HepG2 (cell line): ENCODE data around the gene FAM3A.

Experiments
- ELK4 ChIP-seq: sonication (generic); formaldehyde crosslinking; IDR thresholded peaks from 2 replicates; pipeline ENCODE4 v1.9.0; 2021; ENCODE audit warnings: missing genetic modification reagents, borderline replicate concordance
- EP300 ChIP-seq, 3 experiments: sonication (generic) in 1 of 3; formaldehyde crosslinking in 1 of 3; IDR thresholded peaks; 2 replicates each; pipeline versions ENCODE4 v1.5.1 to v1.6.1; 2011 to 2020; ENCODE audit warnings: low read depth in 2 of 3, low read length in 2 of 3, borderline replicate concordance in 1 of 3, improper control_type of control experiment in 1 of 3, mild to moderate bottlenecking in 1 of 3, missing genetic modification reagents in 1 of 3, moderate library complexity in 1 of 3
- FUBP1 ChIP-seq: sonication (generic); formaldehyde crosslinking; IDR thresholded peaks from 2 replicates; pipeline ENCODE4 v1.5.1; 2020; ENCODE audit warnings: missing genetic modification reagents, mild to moderate bottlenecking, borderline replicate concordance
- IRX3 ChIP-seq: sonication (generic); formaldehyde crosslinking; IDR thresholded peaks from 2 replicates; pipeline ENCODE4 v1.8.1; 2023; ENCODE audit warnings: mild to moderate bottlenecking, low read depth, missing genetic modification reagents, borderline replicate concordance
- MEIS2 ChIP-seq: sonication (generic); formaldehyde crosslinking; IDR thresholded peaks from 2 replicates; pipeline ENCODE4 v1.9.0; 2021; ENCODE audit warnings: mild to moderate bottlenecking, missing genetic modification reagents
- NFATC3 ChIP-seq: sonication (generic); formaldehyde crosslinking; IDR thresholded peaks from 2 replicates; pipeline ENCODE4 v1.5.1; 2020; ENCODE audit warnings: mild to moderate bottlenecking, missing genetic modification reagents
- POLR2A ChIP-seq, 2 experiments: IDR thresholded peaks; 2 replicates each; pipeline ENCODE4 v1.6.1; 2011; ENCODE audit warnings: low read depth in 2 of 2, low read length in 2 of 2, mild to moderate bottlenecking in 1 of 2, moderate library complexity in 1 of 2; ENCODE audit not compliant: insufficient read depth in 1 of 2
- RBM22 ChIP-seq: fragments of 200-400 bp; formaldehyde crosslinking; optimal IDR thresholded peaks from 2 replicates; pipeline ENCODE3; 2017; ENCODE audit warnings: mild to moderate bottlenecking, low read length, moderate library complexity
- SMC3 ChIP-seq: IDR thresholded peaks from 2 replicates; pipeline ENCODE4 v1.6.1; 2011; ENCODE audit warnings: low read length, improper control_type of control experiment
- YY1 ChIP-seq: IDR thresholded peaks from 2 replicates; pipeline ENCODE4 v1.6.1; 2011; ENCODE audit warnings: low read length, low read depth, moderate library complexity, mild to moderate bottlenecking; ENCODE audit not compliant: insufficient read depth, insufficient replicate concordance
- ZNF784 ChIP-seq: sonication (generic); formaldehyde crosslinking; IDR thresholded peaks from 2 replicates; pipeline ENCODE4 v1.5.1; 2020; ENCODE audit warnings: missing genetic modification reagents, mild to moderate bottlenecking, borderline replicate concordance
- TF ChIP-seq, protein P1 (sequence below): sonication (generic); formaldehyde crosslinking; IDR thresholded peaks from 2 replicates; pipeline ENCODE4 v1.5.0; 2020; ENCODE audit warnings: mild to moderate bottlenecking, missing genetic modification reagents, moderate library complexity
- TF ChIP-seq, protein P2 (sequence below): IDR thresholded peaks from 2 replicates; pipeline ENCODE4 v1.4.0; 2020; ENCODE audit warnings: mild to moderate bottlenecking, missing genetic modification reagents

GRCh38 chrX:154477891-154478477 lies 38.0 kb downstream of the FAM3A start:
- no peak for TF ChIP-seq FUBP1 (CRISPR knock-in tag)
- TF ChIP-seq, protein P1, sequence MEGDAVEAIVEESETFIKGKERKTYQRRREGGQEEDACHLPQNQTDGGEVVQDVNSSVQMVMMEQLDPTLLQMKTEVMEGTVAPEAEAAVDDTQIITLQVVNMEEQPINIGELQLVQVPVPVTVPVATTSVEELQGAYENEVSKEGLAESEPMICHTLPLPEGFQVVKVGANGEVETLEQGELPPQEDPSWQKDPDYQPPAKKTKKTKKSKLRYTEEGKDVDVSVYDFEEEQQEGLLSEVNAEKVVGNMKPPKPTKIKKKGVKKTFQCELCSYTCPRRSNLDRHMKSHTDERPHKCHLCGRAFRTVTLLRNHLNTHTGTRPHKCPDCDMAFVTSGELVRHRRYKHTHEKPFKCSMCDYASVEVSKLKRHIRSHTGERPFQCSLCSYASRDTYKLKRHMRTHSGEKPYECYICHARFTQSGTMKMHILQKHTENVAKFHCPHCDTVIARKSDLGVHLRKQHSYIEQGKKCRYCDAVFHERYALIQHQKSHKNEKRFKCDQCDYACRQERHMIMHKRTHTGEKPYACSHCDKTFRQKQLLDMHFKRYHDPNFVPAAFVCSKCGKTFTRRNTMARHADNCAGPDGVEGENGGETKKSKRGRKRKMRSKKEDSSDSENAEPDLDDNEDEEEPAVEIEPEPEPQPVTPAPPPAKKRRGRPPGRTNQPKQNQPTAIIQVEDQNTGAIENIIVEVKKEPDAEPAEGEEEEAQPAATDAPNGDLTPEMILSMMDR: no peak
- TF ChIP-seq RBM22: no peak
- TF ChIP-seq ELK4 (CRISPR knock-in tag): no peak
- TF ChIP-seq EP300 (IDR thresholded peaks at IDR 0.05; ENCODE audit: low read depth in 2 of 2, low read length in 2 of 2): no peak
- no peak for TF ChIP-seq EP300 (CRISPR knock-in tag; IDR thresholded peaks at IDR 0.05; ENCODE audit: borderline replicate concordance)
- TF ChIP-seq SMC3: no peak
- TF ChIP-seq NFATC3 (CRISPR knock-in tag): no peak
- TF ChIP-seq, protein P2, sequence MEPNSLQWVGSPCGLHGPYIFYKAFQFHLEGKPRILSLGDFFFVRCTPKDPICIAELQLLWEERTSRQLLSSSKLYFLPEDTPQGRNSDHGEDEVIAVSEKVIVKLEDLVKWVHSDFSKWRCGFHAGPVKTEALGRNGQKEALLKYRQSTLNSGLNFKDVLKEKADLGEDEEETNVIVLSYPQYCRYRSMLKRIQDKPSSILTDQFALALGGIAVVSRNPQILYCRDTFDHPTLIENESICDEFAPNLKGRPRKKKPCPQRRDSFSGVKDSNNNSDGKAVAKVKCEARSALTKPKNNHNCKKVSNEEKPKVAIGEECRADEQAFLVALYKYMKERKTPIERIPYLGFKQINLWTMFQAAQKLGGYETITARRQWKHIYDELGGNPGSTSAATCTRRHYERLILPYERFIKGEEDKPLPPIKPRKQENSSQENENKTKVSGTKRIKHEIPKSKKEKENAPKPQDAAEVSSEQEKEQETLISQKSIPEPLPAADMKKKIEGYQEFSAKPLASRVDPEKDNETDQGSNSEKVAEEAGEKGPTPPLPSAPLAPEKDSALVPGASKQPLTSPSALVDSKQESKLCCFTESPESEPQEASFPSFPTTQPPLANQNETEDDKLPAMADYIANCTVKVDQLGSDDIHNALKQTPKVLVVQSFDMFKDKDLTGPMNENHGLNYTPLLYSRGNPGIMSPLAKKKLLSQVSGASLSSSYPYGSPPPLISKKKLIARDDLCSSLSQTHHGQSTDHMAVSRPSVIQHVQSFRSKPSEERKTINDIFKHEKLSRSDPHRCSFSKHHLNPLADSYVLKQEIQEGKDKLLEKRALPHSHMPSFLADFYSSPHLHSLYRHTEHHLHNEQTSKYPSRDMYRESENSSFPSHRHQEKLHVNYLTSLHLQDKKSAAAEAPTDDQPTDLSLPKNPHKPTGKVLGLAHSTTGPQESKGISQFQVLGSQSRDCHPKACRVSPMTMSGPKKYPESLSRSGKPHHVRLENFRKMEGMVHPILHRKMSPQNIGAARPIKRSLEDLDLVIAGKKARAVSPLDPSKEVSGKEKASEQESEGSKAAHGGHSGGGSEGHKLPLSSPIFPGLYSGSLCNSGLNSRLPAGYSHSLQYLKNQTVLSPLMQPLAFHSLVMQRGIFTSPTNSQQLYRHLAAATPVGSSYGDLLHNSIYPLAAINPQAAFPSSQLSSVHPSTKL: no peak
- no peak for TF ChIP-seq YY1
- no peak for TF ChIP-seq MEIS2 (CRISPR knock-in tag)
- no peak for TF ChIP-seq POLR2A (IDR thresholded peaks at IDR 0.05; ENCODE audit: insufficient read depth in 1 of 2, low read depth in 2 of 2, low read length in 2 of 2)
- no peak for TF ChIP-seq IRX3
- TF ChIP-seq ZNF784 (CRISPR knock-in tag): no peak
